ENCODE data around the gene RASGEF1C.

RASGEF1C gene

GRCh38 chr5:180070756-180071530 is 138.1 kb downstream of the RASGEF1C start (continued):
- TF ChIP-seq GFI1B (tag by site-specific recombination; IDR thresholded peaks at IDR 0.05) (0 out of 2 replicates have a peak, but pooled peaks have one; percentile 13), ZNF707 (tag by site-specific recombination; IDR thresholded peaks at IDR 0.05) (no peak), REPIN1 (tag by site-specific recombination; IDR thresholded peaks at IDR 0.05; ENCODE audit: low read depth) (no peak), TRIM28 (IDR thresholded peaks at IDR 0.05; ENCODE audit: borderline replicate concordance, low read length) (no peak), ZNF518A (tag by site-specific recombination; conservative IDR thresholded peaks at IDR 0.05; ENCODE audit: low read depth) (no peak), ZNF37A (tag by site-specific recombination; IDR thresholded peaks at IDR 0.05) (no peak), ZNF350 (tag by site-specific recombination; IDR thresholded peaks at IDR 0.05) (no peak), ZSCAN30 (tag by site-specific recombination; IDR thresholded peaks at IDR 0.05) (peak; percentile 47; the same call in 1 of the 2 replicates), ZNF600 (tag by site-specific recombination; IDR thresholded peaks at IDR 0.05) (peak; percentile 60; the same call in 1 of the 2 replicates), REST (tag by site-specific recombination; IDR thresholded peaks at IDR 0.05) (no peak), ZNF10 (tag by site-specific recombination; IDR thresholded peaks at IDR 0.05) (no peak), ZNF423 (tag by site-specific recombination; IDR thresholded peaks at IDR 0.05) (no peak), ZNF514 (tag by site-specific recombination; IDR thresholded peaks at IDR 0.05) (no peak), PRDM10 (tag by site-specific recombination; IDR thresholded peaks at IDR 0.05) (no peak; the same call in 1 of the 2 replicates), KLF8 (tag by site-specific recombination; IDR thresholded peaks at IDR 0.05) (no peak), ZNF692 (tag by site-specific recombination; IDR thresholded peaks at IDR 0.05) (no peak), ZFP3 (tag by site-specific recombination; IDR thresholded peaks at IDR 0.05; ENCODE audit: low read depth) (no peak)
